Aorta (tissue), 5 donors: ENCODE data around the gene GGT5. TPM values are rescaled to one million over a fixed set of nuclear protein-coding genes. Genes with fewer than 3 reads are reported as not detected.

ENCODE experiments used
- ATAC-seq: fragments of 200-7000 bp; cut with Tn5 transposase; one replicate; pipeline ENCODE4 v1.9.1; 2022; ENCODE audit warnings: moderate library complexity; ENCODE audit not compliant: low FRiP score
- DNase-seq, 2 donors: peaks; one replicate each; pipeline ENCODE4 v3.0.0-alpha.2; 2020
- H3K27ac ChIP-seq, 2 donors: one replicate each; pipeline ENCODE4 v1.5.1; 2013; ENCODE audit warnings: low read length in 2 of 2, mild to moderate bottlenecking in 2 of 2, moderate library complexity in 2 of 2, control low read depth in 1 of 2, inconsistent platforms in 1 of 2, low read depth in 1 of 2
- H3K27me3 ChIP-seq, 2 donors: one replicate each; pipeline ENCODE4 v1.6.1; 2013; ENCODE audit warnings: control low read depth in 1 of 2, low read length in 1 of 2, mild to moderate bottlenecking in 1 of 2, moderate library complexity in 1 of 2; ENCODE audit not compliant: insufficient read depth in 2 of 2, control insufficient read depth in 1 of 2
- H3K36me3 ChIP-seq, 2 donors: one replicate each; pipeline ENCODE4 v1.6.1; 2013; ENCODE audit warnings: control low read depth in 1 of 2, low read length in 1 of 2, mild to moderate bottlenecking in 1 of 2; ENCODE audit not compliant: insufficient read depth in 2 of 2, control insufficient read depth in 1 of 2
- H3K4me1 ChIP-seq, 2 donors: one replicate each; pipeline ENCODE4 v1.6.1; 2013; ENCODE audit warnings: low read length in 2 of 2, control low read depth in 1 of 2, mild to moderate bottlenecking in 1 of 2, moderate library complexity in 1 of 2; ENCODE audit not compliant: insufficient read depth in 2 of 2, control insufficient read depth in 1 of 2
- H3K4me3 ChIP-seq, 2 donors: one replicate each; pipeline ENCODE4 v1.5.1; 2013; ENCODE audit warnings: low read length in 2 of 2, control low read depth in 1 of 2, mild to moderate bottlenecking in 1 of 2
- H3K9me3 ChIP-seq: one replicate; pipeline ENCODE4 v1.6.1; 2013; ENCODE audit warnings: mild to moderate bottlenecking, low read length; ENCODE audit not compliant: control insufficient read depth
- WGBS, 2 donors: extraction: QIAGEN DNeasy Blood & Tissue Kit; methylation state at CpG; one replicate each; pipeline ENCODE4 v1.1.7; 2013; 5-methylcytosine and 5-hydroxymethylcytosine counted together
- intact Hi-C, 2 donors: fragments of 100-400 bp; cut with DNase I; formaldehyde crosslinking; loops; one replicate each; pipeline versions ENCODE4 v1.14.2 to v1.15.0; 2022
- polyA plus RNA-seq, 2 donors: library from polyadenylated mRNA; stranded (reverse); fragments of 200-250 nt; gene quantifications; one replicate each; pipeline ENCODE4 v1.2.3, GENCODE V29; 2013
- total RNA-seq, 2 donors: library from RNA; stranded (reverse); fragmentation: NEBNext Ultra II Directional; extraction: Animal tissue kit (Norgen Biotek cat#: 25700); gene quantifications; one replicate each; pipeline ENCODE4 v1.2.1, GENCODE V29; 2021
- donor health status: healthy with polysubstance abuse.
- donor health status: Bipolar disorder and iron deficiency.
- donor health status: DM: no; HTN: no; CAD: no.
- donor health status: DM: no; HTN: no; CAD: no.
- donor health status: DM: yes; HTN: yes; CAD: no.

GGT5 gene
- total and polyA plus RNA-seq, 4 donors: 50.8 to 434 (median 57.0) TPM

DNA sequence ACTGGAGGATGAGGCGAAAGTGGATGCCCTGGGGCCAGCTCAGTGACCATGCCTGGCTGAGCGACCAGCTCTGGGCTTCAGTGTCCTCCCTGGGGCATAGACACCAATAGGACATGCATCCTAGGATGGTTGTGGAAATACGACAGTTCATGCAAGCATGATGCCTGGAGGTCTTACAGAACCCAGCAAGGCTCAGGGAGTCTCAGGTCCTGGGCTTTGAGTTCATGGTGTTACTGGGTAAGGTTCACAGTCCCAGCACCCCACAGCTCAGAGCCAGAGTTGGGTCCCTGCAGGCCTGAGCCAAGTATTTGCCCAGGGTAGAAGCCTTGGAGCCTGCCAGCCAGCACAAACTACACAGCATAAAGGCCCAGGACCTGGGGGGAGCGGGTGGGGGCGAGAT, 67.8 kb downstream of the GGT5 start:
- no peak for DNase-seq

DNA sequence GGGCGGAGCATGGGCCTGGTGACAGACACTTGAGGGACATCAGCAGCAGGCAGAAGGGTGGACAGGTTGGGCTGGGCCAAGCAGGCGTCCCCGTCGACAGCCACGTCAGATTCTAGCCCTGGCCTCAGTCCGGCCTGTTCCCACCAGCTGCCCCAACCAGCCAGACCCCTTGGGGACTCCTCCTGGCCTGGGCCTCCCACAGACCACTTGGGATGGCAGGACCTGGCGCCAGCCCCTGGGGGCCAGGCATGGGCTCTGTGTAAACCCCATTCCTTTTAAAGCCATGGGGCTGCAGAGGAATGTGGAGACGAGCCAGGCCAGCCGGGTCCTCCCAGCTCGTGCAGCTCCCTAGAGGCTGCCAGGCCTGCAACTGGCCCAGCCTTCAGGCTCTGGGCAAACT, 68.3 kb downstream of the GGT5 start:
- DNase-seq (peak; percentile 87 to 89), ATAC-seq (peak; percentile 71)
- H3K27me3 ChIP-seq: no peaks in the 10 kb centered on the region
- peaks cover 0 to 8% of the 10 kb centered on the region in 2 donors for H3K36me3 ChIP-seq
- no peak overlapping the region for H3K4me3 ChIP-seq
- no peaks in the 10 kb centered on the region for H3K9me3 ChIP-seq
- intact Hi-C loops: loop anchor here (5.0 to 10.0 kb wide), 2 partner anchors 69 to 122 kb away; no protein-coding TSS in a partner anchor
- peak overlapping the region; percentile 29 to 74 for H3K27ac ChIP-seq
- 6 to 14% methylated on average over 10 of the region's 10 CpGs for WGBS, 2 donors
- no peaks in the 10 kb centered on the region for H3K4me1 ChIP-seq

More for the DNA sequence above, 67.8 kb downstream of the GGT5 start:
- Histone ChIP-seq H3K36me3 (peaks cover 0 to 6% of the 10 kb centered on the region in 2 donors), H3K27me3 (no peaks in the 10 kb centered on the region), H3K27ac (peak overlapping the region; percentile 29 to 78), H3K4me1 (no peaks in the 10 kb centered on the region), H3K4me3 (no peak overlapping the region), H3K9me3 (no peaks in the 10 kb centered on the region)
- peak; percentile 2 for ATAC-seq
- 6 to 17% methylated on average over 5 of the region's 5 CpGs for WGBS, 2 donors
- intact Hi-C loops: loop anchor here (5.0 to 10.0 kb wide), 2 partner anchors 70 to 122 kb away; no protein-coding TSS in a partner anchor

DNA sequence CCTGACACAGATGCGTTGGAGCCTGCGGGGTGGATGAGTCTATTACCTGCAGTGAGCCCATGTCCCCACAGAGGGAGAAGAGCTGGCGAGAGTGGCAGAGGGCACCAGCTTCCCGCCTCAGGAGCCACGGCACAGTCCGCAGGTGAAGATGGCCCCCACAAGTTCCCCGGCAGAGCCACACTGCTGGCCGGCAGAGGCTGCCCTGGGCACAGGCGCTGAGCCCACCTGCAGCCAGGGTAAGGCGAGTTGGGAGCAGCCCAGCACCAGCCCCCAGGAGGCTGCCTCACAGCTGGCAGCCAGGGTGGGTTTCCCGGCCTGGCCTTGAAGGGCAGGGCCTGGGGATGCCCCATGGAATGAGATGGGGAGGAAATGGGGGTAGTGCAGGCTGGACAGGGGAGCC, 68.8 kb downstream of the GGT5 start:
- DNase-seq (no peak), ATAC-seq (no peak)
- no peaks in the 10 kb centered on the region for H3K4me1 ChIP-seq
- 67 to 79% methylated on average over 11 of the region's 11 CpGs for WGBS, 2 donors
- intact Hi-C loops: loop anchor here (5.0 to 10.0 kb wide), 2 partner anchors 69 to 121 kb away; no protein-coding TSS in a partner anchor
- peaks cover 0 to 8% of the 10 kb centered on the region in 2 donors for H3K36me3 ChIP-seq
- H3K27me3 ChIP-seq: no peaks in the 10 kb centered on the region
- H3K9me3 ChIP-seq: no peaks in the 10 kb centered on the region
- no peak overlapping the region for H3K4me3 ChIP-seq
- H3K27ac ChIP-seq: peak overlapping the region; percentile 29 to 74

DNA sequence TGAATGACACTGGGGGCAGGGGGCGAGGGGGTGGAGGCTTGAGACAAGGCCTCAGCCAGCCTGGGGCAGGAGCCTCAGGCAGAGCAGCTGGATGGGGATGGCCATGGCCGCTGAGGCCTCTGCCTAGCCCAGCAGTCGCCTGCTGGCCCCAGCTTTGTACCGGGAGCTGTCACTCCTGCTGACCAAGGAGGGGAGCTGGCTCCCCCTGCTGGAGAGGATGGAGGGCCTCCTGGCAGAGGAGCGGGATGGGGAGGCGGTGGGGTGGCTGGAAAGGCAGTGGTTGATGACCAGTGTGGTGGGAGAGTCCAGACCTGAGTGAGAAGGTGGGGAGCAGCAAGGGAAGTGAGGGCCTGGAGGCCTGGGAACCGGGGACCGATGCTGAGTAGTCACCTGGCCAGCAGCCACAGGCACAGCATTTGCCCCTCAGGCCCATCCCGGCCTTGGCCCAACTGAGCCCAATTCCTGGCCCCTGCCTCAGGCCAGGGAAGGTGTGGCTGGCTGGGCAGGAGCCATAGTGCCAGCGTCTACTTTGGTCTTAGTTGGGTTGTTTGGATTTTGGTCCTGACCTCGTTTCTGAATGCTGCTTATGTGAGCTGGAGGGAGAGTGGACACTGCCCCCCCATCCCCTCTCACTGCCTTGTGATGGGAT, 69.6 kb downstream of the GGT5 start:
- no peaks in the 10 kb centered on the region for H3K9me3 ChIP-seq
- DNase-seq: peak; percentile 92 to 95
- peaks cover 0 to 8% of the 10 kb centered on the region in 2 donors for H3K36me3 ChIP-seq
- no peaks in the 10 kb centered on the region for H3K27me3 ChIP-seq
- peak; percentile 81 for ATAC-seq
- 4 to 9% methylated on average over 11 of the region's 11 CpGs for WGBS, 2 donors
- intact Hi-C loops: loop anchor here (2.0 to 10.0 kb wide), 3 partner anchors 68 to 120 kb away; no protein-coding TSS in a partner anchor
- peak overlapping the region in 1 of 2 donors; percentile 74 for H3K27ac ChIP-seq
- no peaks in the 10 kb centered on the region for H3K4me1 ChIP-seq
- H3K4me3 ChIP-seq: no peak overlapping the region

DNA sequence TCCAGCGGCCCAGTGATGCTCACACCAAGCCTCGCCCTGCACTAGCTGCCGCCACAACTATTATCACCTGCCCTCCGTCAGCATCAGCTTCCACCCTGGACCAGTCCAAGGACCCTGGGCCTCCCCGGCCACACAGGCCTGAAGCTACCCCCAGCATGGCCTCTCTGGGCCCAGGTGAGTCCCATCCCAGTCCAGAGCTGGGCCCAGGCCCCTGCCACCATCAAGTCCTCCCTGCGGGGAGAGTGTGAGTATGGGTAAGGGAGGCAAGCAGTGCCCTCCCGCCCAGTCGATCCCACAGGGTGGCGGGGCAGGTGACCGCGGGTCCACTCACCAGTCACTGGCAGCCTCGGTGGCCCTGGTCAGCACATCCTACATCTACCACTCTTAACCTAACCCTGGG, 73.1 kb downstream of the GGT5 start:
- H3K36me3 ChIP-seq: peaks cover 2 to 10% of the 10 kb centered on the region in 2 donors
- intact Hi-C loops: loop anchor here in 1 of 2 donors (10.0 kb wide), 1 partner anchor 117 kb away; no protein-coding TSS in a partner anchor
- ATAC-seq: no peak

DNA sequence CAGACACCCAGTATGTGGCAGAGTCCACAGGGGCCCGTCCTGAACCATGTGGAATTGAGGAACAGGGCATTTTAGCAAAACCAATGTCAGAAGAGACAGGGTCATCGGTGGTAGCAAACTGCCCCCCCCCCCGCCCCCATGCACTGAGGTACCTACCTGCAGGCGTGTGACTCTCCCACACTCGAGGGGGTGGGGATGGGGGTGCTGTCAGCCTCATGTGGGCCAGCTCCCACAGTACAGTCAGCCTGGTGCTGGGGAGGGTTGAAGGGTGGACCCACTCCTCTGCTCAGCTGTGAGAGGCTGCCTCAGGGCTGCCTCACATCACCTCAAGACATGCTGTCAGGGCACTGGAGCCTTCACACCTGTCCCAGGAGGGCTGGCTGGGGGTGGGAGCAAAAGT, 74.2 kb downstream of the GGT5 start:
- WGBS, 2 donors: 71 to 75% methylated on average over 5 of the region's 5 CpGs
- no peak overlapping the region for H3K27ac ChIP-seq
- H3K4me3 ChIP-seq: no peak overlapping the region
- DNase-seq (no peak), ATAC-seq (no peak)
- intact Hi-C loops: loop anchor here in 1 of 2 donors (10.0 kb wide), 1 partner anchor 116 kb away; no protein-coding TSS in a partner anchor
- H3K27me3 ChIP-seq: no peaks in the 10 kb centered on the region
- H3K4me1 ChIP-seq: no peaks in the 10 kb centered on the region
- H3K36me3 ChIP-seq: peaks cover 2 to 12% of the 10 kb centered on the region in 2 donors
- H3K9me3 ChIP-seq: no peaks in the 10 kb centered on the region

More for the DNA sequence above, 73.1 kb downstream of the GGT5 start:
- no peak for DNase-seq
- Histone ChIP-seq H3K9me3 (no peaks in the 10 kb centered on the region), H3K27ac (no peak overlapping the region), H3K4me3 (no peak overlapping the region), H3K4me1 (no peaks in the 10 kb centered on the region), H3K27me3 (no peaks in the 10 kb centered on the region)
- 92 to 93% methylated on average over 12 of the region's 12 CpGs for WGBS, 2 donors

DNA sequence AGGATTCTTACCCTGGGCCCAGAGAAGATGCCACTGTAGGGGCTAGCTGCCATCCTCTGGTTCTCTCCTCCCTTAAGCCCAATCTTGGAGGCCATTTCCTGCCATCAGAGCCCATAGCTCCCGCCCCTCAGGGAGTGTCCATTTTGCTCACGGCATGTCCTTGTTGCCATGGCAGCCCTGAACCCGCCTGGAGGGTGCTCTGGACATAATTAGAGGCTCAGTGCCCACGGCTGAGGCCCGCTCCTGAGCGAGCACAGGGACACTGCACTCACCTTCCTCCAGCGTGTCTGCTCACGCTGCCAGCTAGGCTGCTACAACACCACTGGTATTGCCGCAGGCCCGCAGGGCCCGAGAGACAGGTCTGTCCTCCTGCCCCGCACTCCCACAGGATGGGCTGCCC, 74.7 kb downstream of the GGT5 start:
- intact Hi-C loops: loop anchor here in 1 of 2 donors (10.0 kb wide), 1 partner anchor 115 kb away; no protein-coding TSS in a partner anchor
- 77 to 81% methylated on average over 12 of the region's 12 CpGs for WGBS, 2 donors
- H3K36me3 ChIP-seq: peaks cover 2 to 16% of the 10 kb centered on the region in 2 donors
- no peak overlapping the region for H3K27ac ChIP-seq
- H3K4me1 ChIP-seq: no peaks in the 10 kb centered on the region
- no peak for DNase-seq
- no peak overlapping the region for H3K4me3 ChIP-seq
- no peaks in the 10 kb centered on the region for H3K9me3 ChIP-seq
- no peaks in the 10 kb centered on the region for H3K27me3 ChIP-seq
- no peak for ATAC-seq
